Heart left ventricle (tissue), 16 donors: ENCODE results near the gene SRC. TPM values are rescaled to one million over a fixed set of nuclear protein-coding genes. Genes with fewer than 3 reads are reported as not detected.

Experiments
- ATAC-seq, 4 donors: fragments of 200-7000 bp; cut with Tn5 transposase; one replicate each; pipeline ENCODE4 v1.9.1; 2020 to 2022; ENCODE audit warnings: moderate library complexity in 4 of 4, mild to moderate bottlenecking in 3 of 4, moderate number of reproducible peaks in 1 of 4
- DNase-seq, 5 donors: peaks; one replicate each; pipeline ENCODE4 v3.0.0-alpha.2; 2020
- H3K27ac ChIP-seq, 12 donors: fragments of 200-600 bp; sonication (generic) in 4 of 12; one replicate each; pipeline versions ENCODE4 v1.5.0 to v1.8.0; 2016 to 2022; ENCODE audit warnings: mild to moderate bottlenecking in 2 of 12
- H3K27me3 ChIP-seq, 9 donors: fragments of 200-600 bp; sonication (generic) in 2 of 9; one replicate each; pipeline versions ENCODE4 v1.5.1 to v1.8.0; 2016 to 2022; ENCODE audit warnings: mild to moderate bottlenecking in 3 of 9
- H3K36me3 ChIP-seq, 9 donors: fragments of 200-600 bp; sonication (generic) in 2 of 9; one replicate each; pipeline versions ENCODE4 v1.5.0 to v1.8.0; 2018 to 2022; ENCODE audit warnings: mild to moderate bottlenecking in 2 of 9
- H3K4me1 ChIP-seq, 12 donors: fragments of 200-600 bp; sonication (generic) in 4 of 12; one replicate each; pipeline versions ENCODE4 v1.5.0 to v1.8.0; 2016 to 2022; ENCODE audit warnings: mild to moderate bottlenecking in 3 of 12
- H3K4me3 ChIP-seq, 12 donors: fragments of 200-600 bp; sonication (generic) in 4 of 12; one replicate each; pipeline versions ENCODE4 v1.5.0 to v1.8.0; 2017 to 2022; ENCODE audit warnings: mild to moderate bottlenecking in 9 of 12, moderate library complexity in 4 of 12
- H3K9me3 ChIP-seq, 12 donors: fragments of 200-600 bp; sonication (generic) in 4 of 12; one replicate each; pipeline versions ENCODE4 v1.5.0 to v1.8.0; 2016 to 2022; ENCODE audit warnings: mild to moderate bottlenecking in 1 of 12
- CTCF ChIP-seq, 12 donors: fragments of 200-600 bp; sonication (generic) in 4 of 12; IDR thresholded peaks; one replicate each; pipeline versions ENCODE4 v1.5.0 to v1.8.0; 2018 to 2022; ENCODE audit warnings: antibody characterized with exemption in 12 of 12, mild to moderate bottlenecking in 5 of 12
- POLR2A ChIP-seq, 2 donors: fragments of 450-650 bp; IDR thresholded peaks; one replicate each; pipeline ENCODE4 v1.6.1; 2017; ENCODE audit warnings: antibody characterized with exemption in 2 of 2, mild to moderate bottlenecking in 2 of 2, moderate library complexity in 2 of 2
- WGBS, 4 donors: extraction: QIAGEN DNeasy Blood & Tissue Kit in 2 of 4; methylation state at CpG; one replicate each; pipeline versions ENCODE4 v1.1.5 to v1.1.7; 2013 to 2018; 5-methylcytosine and 5-hydroxymethylcytosine counted together
- intact Hi-C, 10 donors: fragments of 100-400 bp; cut with DNase I; formaldehyde crosslinking; loops; one replicate each; pipeline versions ENCODE4 v1.11.1 to v1.14.2; 2022
- polyA plus RNA-seq, 2 donors: library from polyadenylated mRNA; stranded (reverse); fragments of 200-250 nt; gene quantifications; one replicate each; pipeline ENCODE4 v1.2.3, GENCODE V29; 2013
- total RNA-seq, 9 donors: library from RNA; depleted of rRNA in 2 of 9; stranded (reverse); fragments of >200 nt in 2 of 9; fragmentation: NEBNext Ultra II Directional in 3 of 9; extraction: Animal tissue kit (Norgen Biotek cat#: 25700) in 3 of 9; gene quantifications; one replicate each; pipeline versions ENCODE4 v1.1.0 to v1.2.4, GENCODE V29; 2016 to 2023
- donor health status: ischemic (EF 13 %, LVEDD 7.1; RV severe dilation, severe dysfunction).
- donor health status: healthy with polysubstance abuse.
- donor health status: DM: no; HTN: yes; CAD: no.
- donor health status: DM: no; HTN: no; CAD: no.
- donor health status: ischemic (EF 25% LVEDD 6.9; RV normal size, moderate dysfunction).
- donor health status: ischemic (EF 25% LVEDD 5.7; RV mildly dilated, moderate dysfunction).
- donor health status: healthy.
- donor health status: DM: yes; HTN: yes; CAD: no.
- donor health status: ischemic (EF 35%, LVEDD 5.7; RV mildly dilated, moderate dysfunction).
- donor health status: nonischemic (EF 11% LVEDD 7.7; RV severe dilation, severe dysfunction).
- donor health status: DM: yes; HTN: yes; CAD: no.
- donor health status: PGD.
- donor health status: ischemic (EF 29% LVEDD 5.4; RV normal size, mild dysfunction).
- donor health status: nonischemic (EF 23%, LVEDD 6.1; RV moderate dilation, normal function).

SRC gene
- total and polyA plus RNA-seq, 11 donors: 2.5 to 19.9 (median 5.1) TPM

DNA sequence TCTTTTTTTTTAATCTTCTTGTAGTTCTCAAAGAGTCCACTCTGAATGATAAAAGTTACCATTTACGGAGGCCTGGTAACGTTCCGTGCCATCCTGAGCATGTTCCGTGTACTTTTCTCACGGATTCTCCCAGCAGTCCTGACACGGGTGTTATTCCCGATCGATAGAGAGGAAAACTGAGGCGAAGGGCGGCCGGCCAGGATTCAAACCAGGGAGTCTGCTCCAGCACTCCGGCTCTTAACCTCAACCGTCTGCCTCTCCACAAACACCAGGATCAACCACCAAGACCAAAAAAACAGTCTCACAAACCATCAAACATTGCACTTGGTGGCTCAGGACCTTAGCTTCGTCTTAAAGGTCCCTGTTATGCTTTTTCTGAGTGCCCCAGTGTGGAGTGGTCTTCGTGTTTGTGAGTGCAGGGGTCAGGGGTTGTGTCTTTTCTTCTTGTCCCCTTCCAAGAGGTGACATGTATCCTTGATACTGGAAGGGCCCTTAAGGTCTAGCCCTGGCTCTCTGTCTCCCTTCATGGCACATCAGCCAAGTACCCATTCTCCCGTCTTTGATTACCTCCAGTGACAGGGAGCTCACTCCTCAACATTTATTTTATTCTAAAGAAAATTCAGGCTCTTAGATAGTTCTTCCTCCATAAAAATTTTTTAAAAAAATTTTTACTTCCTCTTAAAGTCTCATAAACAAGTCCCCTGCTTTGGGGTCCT, 35.1 kb downstream of the SRC start:
- no peak overlapping the region for H3K4me3 ChIP-seq
- ATAC-seq: no peak
- H3K27me3 ChIP-seq: no peaks in the 10 kb centered on the region
- peaks cover 0 to 4% (median 0%) of the 10 kb centered on the region in 9 donors for H3K36me3 ChIP-seq
- H3K9me3 ChIP-seq: no peaks in the 10 kb centered on the region
- no peak for DNase-seq
- intact Hi-C loops: loop anchor here (5.0 to 10.0 kb wide), 6 partner anchors 109 to 186 kb away; no protein-coding TSS in a partner anchor
- WGBS, 4 donors: 87 to 91% (median 90%) methylated on average over 16 of the region's 16 CpGs
- no peak overlapping the region for H3K27ac ChIP-seq
- H3K4me1 ChIP-seq: peaks cover 0 to 37% (median 3%) of the 10 kb centered on the region in 12 donors
- no peak for TF ChIP-seq POLR2A (IDR thresholded peaks at IDR 0.05)
- TF ChIP-seq CTCF (IDR thresholded peaks at IDR 0.05): no peak

GRCh38 chr20:37381621-37382471, 35.9 kb downstream of the SRC start:
- peaks cover 0 to 6% (median 0%) of the 10 kb centered on the region in 9 donors for H3K36me3 ChIP-seq
- DNase-seq (no peak), ATAC-seq (no peak)
- no peak overlapping the region for H3K4me3 ChIP-seq
- no peaks in the 10 kb centered on the region for H3K9me3 ChIP-seq
- no peaks in the 10 kb centered on the region for H3K27me3 ChIP-seq
- H3K27ac ChIP-seq: no peak overlapping the region
- peaks cover 0 to 37% (median 3%) of the 10 kb centered on the region in 12 donors for H3K4me1 ChIP-seq
- WGBS, 4 donors: 67 to 81% (median 81%) methylated on average over 7 to 11 of the region's 11 CpGs
- TF ChIP-seq CTCF (IDR thresholded peaks at IDR 0.05): no peak
- no peak for TF ChIP-seq POLR2A (IDR thresholded peaks at IDR 0.05)
- intact Hi-C loops: loop anchor here (5.0 to 10.0 kb wide), 6 partner anchors 110 to 187 kb away; no protein-coding TSS in a partner anchor

GRCh38 chr20:37382482-37383120, 36.7 kb downstream of the SRC start:
- WGBS, 4 donors: 75 to 91% (median 89%) methylated on average over 8 to 11 of the region's 11 CpGs
- intact Hi-C loops: loop anchor here (5.0 to 10.0 kb wide), 6 partner anchors 110 to 188 kb away; no protein-coding TSS in a partner anchor
- no peak for ATAC-seq
- H3K27ac ChIP-seq: no peak overlapping the region
- no peak overlapping the region for H3K4me3 ChIP-seq
- no peak for TF ChIP-seq POLR2A (IDR thresholded peaks at IDR 0.05)
- no peak for TF ChIP-seq CTCF (IDR thresholded peaks at IDR 0.05)
- no peak for DNase-seq
- H3K9me3 ChIP-seq: no peaks in the 10 kb centered on the region
- peaks cover 0 to 6% (median 0%) of the 10 kb centered on the region in 9 donors for H3K36me3 ChIP-seq
- H3K4me1 ChIP-seq: peaks cover 0 to 37% (median 3%) of the 10 kb centered on the region in 12 donors
- no peaks in the 10 kb centered on the region for H3K27me3 ChIP-seq
